HPDE6-E6E7 (cell line): ENCODE results near the gene AGO3.
"Not testable (repeated sequence)": the region's sequence is repeated elsewhere in the genome, so short reads cannot be mapped to it uniquely, and the experiment has no call there.

ENCODE experiments used
- DNase-seq: peaks from one replicate; pipeline ENCODE4 v3.0.0; 2011; ENCODE audit warnings: missing footprints; ENCODE audit errors: extremely low spot score

The AGO3 gene

DNA sequence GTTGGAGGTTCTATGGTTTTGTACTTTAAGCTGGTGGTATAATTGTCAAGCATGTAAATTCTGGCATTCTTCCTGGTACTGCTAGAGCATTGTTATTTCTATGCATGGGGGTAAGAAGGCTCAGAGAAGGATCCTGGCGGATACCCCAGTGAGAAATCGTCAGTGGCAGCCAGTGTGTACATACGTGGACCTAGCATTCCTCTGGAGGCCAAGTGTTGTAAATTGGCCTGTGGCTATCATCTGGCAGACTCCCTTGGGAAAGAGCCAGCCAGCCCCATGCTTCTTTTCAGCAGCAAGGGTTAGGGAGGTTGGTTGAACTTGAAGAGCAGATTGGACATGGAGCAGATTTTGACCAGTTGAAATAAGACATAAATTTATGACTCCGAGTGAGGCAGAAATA, 5.2 kb upstream of the AGO3 start:
- no peak for DNase-seq

DNA sequence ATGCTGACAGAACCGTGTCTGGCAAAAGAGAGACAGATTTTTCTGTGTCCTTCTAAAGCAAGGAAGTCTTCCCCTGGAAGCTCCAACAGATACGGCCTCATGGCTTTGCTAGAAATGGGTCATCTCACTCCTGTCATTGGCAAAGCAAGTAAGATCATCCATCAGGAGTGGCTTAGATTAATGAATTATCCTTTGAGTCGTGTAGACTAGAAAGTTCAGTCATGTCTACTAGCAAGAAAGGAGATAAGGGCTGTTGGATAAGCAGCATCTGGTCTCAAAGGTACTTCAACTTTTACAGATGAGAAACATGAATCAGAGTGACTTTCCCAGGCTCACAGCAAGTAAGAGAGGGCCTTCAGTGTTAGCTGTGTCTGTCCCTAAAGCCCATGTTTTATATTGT, 3.4 kb upstream of the AGO3 start:
- no peak for DNase-seq

DNA sequence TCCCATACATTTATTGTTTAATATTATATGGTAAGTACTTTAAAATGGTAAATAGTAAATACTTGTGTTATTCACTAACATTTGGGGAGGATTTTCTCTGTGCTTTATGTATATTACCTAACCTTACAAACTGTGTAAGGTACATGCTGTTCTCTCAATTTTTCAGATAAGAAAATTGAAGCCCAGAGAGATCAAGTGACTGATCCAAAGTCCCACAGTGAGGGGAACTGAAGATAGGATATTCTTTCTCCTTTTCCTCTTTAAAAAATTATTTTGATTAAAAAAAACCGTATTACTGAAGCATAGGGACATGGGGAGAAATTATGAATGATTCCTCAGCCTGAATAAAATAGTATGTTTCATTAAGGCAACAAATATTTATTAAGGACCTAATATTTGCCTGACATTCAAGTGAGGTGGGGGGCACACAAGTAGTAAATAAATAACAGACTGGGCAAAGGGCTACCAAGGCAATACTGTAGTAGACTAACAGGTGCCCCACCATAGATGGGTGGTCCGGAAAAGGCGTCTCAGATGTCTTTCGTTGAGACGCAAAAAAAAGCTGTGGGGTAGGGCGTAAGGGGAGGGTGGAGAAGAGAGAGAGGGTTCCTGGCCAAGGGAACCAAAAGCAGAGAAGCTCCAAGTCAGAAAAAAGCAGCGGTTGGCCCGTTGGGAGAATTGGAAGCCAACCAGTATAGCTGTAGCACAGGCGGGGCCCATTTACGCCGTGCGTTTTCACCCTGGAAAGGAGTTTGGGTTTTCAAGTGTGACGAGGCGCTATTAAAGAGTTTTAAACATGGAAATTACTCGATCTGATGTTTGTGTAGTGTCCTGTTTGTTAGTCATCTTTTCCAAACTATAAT, 944 bp upstream of the AGO3 start:
- peak; percentile 16 for DNase-seq

DNA sequence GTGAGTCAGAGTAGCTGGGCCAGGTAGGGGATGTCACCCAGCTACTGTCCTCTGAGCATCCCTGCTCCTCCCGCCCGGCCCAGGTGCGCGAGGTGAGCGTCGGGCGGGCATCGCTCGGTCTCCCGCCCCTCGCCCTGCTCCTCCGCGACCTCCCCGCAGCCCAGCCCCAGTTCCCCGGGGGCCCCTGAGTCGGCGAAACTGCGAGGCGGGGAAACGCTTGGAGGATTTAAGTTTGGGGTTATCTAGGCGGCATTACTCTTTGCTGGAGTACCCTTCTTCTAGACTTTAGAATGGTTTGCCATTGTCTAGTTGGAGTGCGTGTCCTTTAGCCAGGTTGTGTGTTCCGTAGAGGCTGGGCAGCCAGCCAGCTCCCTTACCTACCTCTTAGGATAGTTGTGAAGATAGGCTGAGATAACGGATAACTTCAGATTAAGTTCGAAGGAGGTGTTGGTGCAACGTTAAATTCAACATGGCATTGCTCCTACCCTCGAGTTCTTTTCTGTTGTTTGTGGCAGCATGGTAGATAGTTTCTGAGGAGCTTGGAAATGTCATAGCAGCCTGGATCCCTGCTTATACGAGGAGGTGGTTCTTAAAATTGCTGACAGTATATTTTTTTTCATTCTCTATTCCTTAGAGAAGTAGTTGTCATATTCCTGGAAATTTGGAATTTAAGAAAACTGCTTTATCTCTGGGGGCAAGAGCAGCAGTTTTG, 697 bp downstream of the AGO3 start:
- DNase-seq = peak; percentile 46

DNA sequence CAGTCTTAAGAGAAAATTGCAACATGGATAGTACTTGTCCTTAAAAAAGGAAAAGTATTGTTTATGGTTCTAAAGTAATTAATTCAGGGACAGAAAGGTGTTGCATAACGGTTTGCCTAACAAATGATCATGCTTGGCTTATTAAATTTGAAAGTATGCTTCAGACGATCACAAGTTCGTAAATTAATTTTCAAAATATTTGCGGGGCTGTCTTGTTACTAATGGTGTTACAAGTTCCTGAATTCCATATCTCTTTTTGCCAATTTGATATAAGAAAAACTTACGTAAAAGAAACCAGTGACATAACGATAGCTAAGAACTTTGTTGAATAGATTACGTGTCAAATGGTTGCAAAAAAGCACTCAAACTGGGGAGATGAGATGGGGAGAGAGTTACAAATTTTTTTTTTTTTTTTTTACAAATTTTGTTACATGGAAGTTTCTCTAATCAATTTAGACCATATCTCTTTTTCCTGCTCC, 1.3 kb downstream of the AGO3 start:
- DNase-seq = no peak

DNA sequence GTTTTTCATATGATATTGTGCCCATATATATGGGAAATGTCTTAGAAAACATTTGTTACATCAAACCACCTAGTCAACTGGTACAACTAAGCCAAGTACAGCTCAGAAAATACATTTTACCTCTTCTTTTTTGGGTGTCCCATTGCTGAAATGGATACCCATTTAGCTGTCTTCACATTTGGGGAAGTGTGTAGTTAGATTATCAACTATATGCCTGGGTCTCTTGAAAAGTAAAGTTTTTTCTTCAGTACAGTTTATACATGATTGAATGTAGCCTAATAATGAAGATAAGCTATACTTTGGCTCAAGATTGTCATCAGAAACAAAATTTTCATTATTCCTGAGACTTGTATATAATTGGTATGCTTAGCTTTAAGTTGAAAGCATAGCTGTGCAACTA, 2.0 kb downstream of the AGO3 start:
- DNase-seq = no peak

DNA sequence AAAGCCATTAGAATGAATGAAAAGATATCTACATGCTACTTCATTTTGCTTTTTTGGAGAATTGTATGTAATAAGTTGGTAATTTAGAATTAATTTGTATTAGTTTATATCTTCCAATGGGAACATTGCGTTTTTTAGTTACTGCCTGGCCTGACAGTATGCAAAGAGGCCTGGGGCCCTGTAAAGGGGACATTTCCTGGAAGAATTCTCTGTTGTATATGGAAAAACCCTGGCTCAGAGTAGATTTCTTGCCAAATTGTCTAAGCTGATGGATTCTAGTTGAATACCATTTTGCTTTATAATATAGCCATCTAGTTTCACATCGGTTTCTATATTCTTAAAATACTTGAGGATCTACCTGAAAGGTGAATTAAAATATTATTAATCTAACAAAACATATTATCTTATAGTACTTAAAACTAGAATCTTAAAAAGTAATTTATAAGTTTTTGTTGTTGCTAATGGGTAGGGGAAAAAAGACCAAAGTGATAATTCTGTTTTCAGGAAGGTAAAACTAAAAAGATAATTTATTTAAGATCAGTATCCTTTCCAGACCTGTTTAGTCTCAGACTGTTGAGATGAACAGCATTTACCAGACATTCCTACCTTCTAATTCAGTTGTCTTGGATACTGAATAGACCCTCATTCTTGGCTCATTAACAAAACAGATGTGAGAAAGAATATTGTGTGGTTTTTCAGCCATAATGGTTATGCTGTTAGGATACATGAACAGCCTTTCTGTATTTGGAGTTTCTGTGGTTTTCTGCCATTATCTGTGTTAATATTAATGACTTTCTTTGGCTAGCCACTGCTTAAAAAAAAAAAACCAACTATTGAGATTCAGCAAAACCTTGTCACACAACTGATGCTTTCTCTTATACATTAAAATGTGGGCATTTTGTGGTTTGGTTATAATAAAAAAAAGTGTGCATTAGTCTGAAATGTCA, 4.8 kb downstream of the AGO3 start:
- no peak for DNase-seq

DNA sequence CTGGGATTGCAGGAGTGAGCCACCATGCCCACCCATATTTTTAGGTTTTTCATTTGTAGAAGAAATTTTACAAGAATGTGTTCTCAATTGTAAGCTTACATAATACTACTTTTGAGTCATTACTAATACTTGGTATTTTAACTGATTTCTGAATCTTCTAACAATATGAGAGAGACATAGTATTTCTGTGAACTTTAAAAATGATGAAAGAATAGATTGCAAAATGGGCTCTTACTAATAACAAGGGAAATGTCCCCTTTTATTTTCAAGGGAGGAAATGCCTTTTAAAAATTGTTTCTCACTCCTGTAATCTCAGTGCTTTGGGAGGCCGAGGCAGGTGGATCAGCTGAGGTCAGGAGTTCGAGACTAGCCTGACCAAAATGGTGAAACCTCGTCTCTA, 5.9 kb downstream of the AGO3 start:
- no peak for DNase-seq

DNA sequence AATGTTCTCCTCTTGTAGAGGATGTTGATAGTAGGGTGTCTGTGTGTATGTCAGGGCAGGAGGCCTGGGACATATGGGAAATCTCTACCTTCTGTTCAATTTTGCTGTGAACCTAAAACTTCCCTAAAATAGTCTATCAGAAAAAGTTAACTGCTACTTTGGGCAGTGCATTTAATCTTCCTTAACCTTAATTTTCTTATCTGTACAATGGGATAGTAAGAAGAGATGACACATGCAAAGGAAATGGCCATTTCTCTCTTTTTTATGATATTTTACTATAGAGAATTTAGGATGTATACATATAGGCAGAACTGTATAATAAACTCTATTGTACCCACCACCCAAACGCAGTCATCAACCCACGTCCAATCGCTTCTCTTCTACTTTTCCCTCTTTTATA, 8.6 kb downstream of the AGO3 start:
- no peak for DNase-seq

DNA sequence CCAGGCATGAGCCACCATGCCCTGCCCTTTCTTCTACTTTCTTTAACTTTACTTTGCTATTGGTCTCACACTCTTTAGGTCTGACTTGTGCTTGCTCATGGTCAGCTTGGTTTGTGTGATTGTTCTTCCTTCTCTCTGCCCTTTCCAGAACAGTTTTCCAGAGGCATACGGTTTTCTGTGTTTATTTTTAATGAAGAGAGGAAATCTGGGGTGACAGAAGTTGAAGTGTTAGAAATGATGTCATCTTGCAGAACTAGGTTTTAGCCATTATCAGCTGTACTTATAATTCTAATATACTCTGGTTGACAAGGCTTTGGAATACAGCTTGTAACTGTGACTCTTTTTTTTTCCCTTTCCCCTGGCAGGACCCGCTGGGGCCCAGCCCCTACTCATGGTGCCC, 14.4 kb downstream of the AGO3 start:
- no peak for DNase-seq

DNA sequence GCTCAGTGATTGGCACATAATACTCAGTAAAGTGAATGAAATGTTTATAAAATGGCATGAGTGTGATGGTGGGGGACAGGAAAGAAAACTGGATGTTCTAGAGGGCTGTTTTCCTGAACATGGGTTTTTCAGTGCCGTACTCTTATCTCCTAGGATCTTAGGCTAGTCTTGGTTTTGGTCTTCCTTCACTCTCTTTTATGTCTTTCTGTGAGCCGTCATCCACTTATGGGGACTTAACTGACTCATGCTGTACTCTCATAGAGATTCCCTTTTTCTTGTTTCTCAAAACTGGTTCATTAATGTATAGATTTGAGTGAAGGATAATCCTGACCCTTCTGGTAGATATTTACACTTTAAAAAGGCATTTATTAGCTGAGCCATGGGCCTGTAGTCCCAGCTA, 16.6 kb downstream of the AGO3 start:
- no peak for DNase-seq

DNA sequence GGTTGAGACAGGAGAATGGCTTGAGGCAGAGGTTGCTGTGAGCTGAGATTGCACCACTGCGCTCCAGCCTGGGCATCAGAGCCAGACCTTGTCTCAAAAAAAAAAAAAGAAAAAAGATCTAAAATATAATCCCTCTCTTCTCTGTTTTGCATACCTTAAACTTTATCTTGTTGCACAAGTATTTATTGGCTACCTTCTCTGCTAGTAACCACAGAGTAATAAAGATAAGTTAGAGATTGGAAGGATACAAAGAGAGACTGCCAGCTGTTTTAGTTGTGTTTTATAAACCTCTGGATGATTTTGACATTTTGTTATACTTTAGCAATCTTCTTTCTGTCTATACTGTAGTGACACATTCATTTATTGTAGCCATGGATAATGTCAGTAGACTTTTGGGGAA, 27.7 kb downstream of the AGO3 start:
- DNase-seq = no peak

DNA sequence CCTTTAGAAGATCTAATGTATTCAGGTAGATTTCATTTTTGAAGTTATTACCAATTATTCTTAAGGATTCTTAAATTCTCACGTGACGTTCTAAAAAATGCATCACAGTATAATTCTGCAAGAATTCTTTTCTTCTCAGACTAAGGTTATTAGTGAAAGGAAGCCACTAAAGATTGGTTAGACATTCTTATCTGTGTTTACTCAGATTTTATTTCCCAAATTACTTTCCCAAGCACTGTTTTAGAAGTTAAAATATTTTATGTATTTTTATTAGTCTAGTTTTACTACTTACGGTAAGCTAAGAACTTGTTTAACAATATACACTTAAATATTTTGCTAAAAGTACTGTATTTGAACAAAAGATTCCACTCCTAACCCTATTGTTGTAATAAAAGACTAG, 28.4 kb downstream of the AGO3 start:
- no peak for DNase-seq

DNA sequence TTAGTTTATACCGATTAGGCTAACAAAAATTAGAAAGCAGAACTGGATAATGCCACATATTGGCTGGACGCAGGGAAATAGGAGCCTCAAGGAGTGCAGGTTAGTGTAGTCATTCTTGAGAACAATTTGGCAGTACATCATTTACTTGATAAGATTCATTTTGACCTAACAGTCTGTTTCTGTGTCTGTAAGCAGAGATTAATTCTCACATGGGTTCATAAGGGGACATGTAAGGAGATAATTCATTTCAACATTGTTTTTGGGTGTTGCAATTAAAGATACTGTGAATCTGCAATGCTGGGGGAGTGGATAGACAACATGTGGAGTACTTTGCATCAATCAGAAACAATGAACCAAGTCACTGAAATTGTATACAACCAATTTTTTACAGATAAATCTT, 32.0 kb downstream of the AGO3 start:
- no peak for DNase-seq

DNA sequence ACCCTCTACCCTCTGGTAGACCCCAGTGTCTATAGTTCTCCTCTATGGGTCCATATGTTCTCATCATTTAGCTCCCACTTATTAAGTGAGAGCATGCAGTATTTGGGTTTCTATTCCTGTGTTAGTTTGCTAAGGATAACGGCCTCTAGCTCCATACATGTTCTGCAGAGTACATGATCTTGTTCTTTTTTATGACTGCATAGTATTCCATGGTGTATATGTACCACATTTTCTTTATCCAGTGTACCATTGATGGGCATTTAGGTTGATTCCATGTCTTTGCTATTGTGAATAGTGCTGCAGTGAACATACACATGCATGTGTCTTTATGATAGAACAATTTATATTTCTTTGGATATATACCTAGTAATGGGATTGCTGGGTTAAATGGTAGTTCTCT, 33.4 kb downstream of the AGO3 start:
- DNase-seq = not testable (repeated sequence)

DNA sequence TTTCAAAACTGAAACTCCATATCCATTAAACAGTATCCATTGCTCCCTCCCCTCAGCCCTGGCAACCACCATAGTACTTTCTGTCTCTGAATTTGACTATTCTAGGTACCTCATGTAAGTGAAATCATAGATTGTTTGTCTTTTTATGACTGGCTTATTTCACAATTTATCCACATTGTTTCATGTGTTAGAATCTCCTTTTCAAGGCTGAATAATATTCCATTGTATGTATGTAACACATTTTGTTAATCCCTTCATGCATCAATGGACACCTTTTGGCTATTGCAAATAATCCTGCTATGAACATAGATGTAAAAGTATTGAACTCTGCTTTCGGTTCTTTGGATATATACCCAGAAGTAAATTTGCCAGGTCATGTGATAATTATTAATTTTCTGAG, 37.5 kb downstream of the AGO3 start:
- no peak for DNase-seq

DNA sequence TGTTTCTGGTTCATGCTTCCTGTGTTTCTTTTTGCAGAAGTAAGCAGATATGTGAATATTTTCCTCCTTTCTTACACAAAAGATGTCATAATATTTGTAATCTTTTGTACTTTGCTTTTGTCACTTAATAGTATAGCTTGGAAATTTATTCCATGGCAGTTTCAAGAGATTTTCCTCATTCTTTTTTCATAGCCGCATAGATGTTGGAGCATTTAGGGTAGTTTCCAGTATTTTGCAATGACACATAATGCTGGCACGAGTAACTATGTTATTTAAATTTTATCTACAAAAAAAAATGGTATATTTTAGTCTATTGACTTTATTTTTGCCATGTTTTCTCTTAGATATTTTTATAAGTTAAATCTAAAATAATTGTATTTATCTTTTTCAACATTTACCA, 40.7 kb downstream of the AGO3 start:
- no peak for DNase-seq

DNA sequence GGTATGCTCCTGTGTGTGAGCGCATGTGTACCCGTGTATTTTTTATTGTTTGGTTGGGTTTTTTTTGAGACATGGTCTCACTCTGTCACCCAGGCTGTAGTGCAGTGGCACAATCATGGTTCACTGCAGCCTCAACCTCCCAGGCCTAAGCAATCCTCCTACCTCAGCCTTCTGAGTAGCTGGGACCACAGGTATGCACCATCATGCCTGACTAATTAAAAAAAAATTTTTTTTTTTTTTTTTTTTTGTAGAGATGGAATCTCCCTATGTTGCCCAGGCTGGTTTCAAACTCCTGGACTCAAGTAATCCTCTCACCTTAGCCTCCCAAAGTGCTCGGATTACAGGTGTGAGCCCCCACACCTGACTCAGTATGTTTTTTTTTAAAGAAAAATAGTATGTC, 41.7 kb downstream of the AGO3 start:
- not testable (repeated sequence) for DNase-seq

DNA sequence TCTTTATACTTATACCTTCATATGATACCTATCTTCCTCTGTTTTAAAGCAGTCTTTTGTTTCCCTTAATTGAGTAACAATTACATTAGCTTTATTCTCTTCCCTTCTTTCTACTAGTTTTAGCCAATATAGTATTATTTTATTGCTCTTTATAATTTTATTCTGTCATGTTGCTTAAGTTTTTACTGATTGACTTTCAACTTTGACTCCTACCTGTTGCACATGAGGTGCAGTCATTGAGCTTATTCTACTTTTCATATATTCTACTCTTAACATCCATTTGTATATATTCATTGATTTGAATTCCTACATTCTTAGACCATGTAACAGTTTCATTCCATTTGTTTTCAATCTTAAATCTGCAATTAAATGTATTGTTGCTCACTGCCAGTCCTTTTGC, 49.2 kb downstream of the AGO3 start:
- no peak for DNase-seq

DNA sequence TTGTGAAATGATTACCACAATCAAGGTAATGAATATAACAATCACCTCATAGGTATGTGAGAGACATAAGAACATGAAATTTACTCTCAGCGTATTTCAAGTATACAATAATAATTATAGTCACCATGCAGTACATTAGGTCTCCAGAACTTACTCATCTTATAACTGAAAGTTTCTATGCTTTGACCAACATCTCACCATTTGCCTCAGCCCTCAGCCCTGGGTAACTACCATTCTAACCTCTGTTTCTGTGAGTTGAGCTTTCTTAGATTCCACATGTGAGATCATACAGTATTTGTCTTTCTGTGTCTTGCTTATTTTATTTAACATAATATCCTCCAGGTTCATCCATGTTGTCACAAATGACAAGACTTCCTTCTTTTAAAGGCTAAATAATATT, 57.3 kb downstream of the AGO3 start:
- DNase-seq = no peak

DNA sequence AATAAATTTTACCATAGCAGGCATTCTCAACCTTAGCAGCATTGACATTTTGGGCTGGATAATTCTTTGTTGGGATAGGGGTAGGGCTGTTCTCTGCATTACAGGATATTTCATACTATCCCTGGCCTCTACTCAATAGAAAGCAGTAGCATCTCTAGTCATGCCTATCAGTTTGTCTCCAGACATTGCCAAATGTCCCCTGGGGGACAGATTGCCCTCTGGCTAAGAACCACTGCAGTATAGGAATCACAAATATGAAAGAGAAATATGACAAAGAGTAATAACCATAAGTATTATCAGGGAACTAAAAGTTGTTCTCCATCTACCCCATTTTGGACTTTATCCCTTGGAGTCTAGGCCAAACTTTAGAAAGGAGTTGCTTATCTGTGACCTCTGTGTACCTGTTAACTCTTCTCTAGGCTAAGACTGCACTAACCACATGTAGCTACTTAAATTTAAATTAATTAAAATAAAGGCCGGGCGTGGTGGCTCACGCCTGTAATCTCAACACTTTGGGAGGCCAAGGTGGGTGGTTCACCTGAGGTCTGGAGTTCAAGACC, 76.1 kb downstream of the AGO3 start:
- no peak for DNase-seq

DNA sequence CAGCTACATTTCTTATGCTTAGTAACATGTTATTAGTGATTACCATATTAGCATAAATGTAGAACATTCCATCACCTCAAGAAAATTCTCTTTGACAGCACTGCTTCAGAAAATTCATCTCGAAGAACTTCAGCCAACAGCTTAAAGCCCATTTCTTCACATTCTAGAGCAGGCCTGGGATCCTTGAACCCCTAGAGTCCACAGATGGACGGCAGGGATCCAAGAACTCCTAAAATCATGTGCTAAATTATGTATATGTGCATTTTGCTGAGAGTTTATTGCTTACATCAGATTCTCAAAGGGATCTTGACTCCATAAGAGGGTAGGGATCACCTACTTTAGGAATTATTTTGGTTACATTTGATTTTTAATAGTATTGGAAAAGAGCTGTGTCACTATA, 76.8 kb downstream of the AGO3 start:
- DNase-seq = no peak
